ENCODE data around the gene AQP1. TPM values are rescaled to one million over a fixed set of nuclear protein-coding genes. Genes with fewer than 3 reads are reported as not detected.

The AQP1 gene
- total RNA-seq, 5 donors from 2014 or later (not counting 1 experiment from before 2014, with no cell fraction given): 0.13 to 1.9 (median 0.79) TPM

DNA sequence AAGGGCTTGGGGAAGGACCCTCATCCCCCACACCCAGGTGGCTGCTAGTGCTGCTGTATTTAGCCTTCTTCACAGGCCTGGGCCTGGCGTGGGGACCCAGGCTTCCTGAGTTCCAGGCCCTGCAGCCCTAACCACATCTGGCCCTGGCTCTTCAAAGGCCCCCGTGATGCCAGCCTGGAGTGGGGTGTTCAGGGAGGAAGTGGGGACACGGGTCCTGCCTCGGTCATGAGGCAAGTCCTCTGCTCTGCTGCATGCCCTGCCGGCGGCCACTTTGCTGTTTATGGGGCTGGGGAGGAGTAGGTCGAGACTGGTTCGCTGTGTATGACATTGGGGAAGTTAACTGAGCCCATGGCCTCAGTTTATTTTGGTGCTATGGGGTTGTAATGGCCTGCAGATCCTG lies 8.5 kb upstream of the AQP1 start:
- no peaks in the 10 kb centered on the region for H3K9me3 Mint-ChIP-seq
- no peaks in the 10 kb centered on the region for H3K4me1 ChIP-seq (ENCODE audit: control insufficient read depth in 1 of 2, extremely low read depth in 1 of 2, insufficient read depth in 2 of 2, low read length in 2 of 2)
- H3K9me3 ChIP-seq: no peaks in the 10 kb centered on the region
- no peak for ATAC-seq (replicated peaks in 1 of 4)
- no peaks in the 10 kb centered on the region for H3K36me3 Mint-ChIP-seq
- no peak overlapping the region for H3K27ac Mint-ChIP-seq
- ChIA-PET POLR2A (no interaction called here), CTCF (no interaction called here)
- H3K4me1 Mint-ChIP-seq: no peaks in the 10 kb centered on the region
- H3K27me3 ChIP-seq (replicated peaks in 1 of 2; ENCODE audit: control insufficient read depth in 2 of 2, extremely low read depth in 1 of 2, insufficient read depth in 2 of 2, low read length in 1 of 2): peaks cover 0 to 8% of the 10 kb centered on the region in 2 experiments
- DNase-seq: no peak
- H3K4me3 ChIP-seq (ENCODE audit: control insufficient read depth in 1 of 2, extremely low read depth in 1 of 2, low read length in 1 of 2): no peak overlapping the region
- H3K27ac ChIP-seq (ENCODE audit: low read length): no peak overlapping the region
- no peaks in the 10 kb centered on the region for H3K36me3 ChIP-seq (ENCODE audit: control insufficient read depth in 2 of 2, extremely low read depth in 1 of 2, insufficient read depth in 1 of 2, low read length in 1 of 2)
- WGBS (ENCODE audit: insufficient coverage): 68% methylated on average over 8 of the region's 8 CpGs
- H3K4me3 Mint-ChIP-seq: no peak overlapping the region
- no peaks in the 10 kb centered on the region for H3K27me3 Mint-ChIP-seq

DNA sequence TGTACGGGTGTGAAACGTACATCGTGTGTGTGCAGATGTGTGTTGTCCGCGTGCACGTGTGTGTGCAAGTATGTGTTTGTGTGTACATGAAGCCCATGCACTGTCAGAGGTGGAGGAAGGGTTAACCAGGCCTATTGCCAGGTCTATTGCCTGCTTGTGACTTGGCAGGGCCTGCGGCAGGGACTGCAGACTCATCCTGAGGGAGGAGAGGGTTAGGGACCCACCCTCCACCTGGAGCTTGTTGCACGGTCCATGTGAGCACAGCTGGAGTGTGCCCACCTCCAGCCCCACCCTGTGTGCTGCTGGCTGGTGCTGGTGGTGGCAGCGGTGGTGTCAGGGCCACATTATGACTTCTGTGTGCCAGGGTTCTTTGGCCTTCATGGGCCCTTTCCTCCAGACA lies 7.1 kb upstream of the AQP1 start:
- 100% methylated on average over 6 of the region's 9 CpGs for whole genome bisulfite sequencing (ENCODE audit: insufficient coverage)
- Histone ChIP-seq H3K27ac (ENCODE audit: low read length) (no peak overlapping the region), H3K27me3 (replicated peaks in 1 of 2; ENCODE audit: control insufficient read depth in 2 of 2, extremely low read depth in 1 of 2, insufficient read depth in 2 of 2, low read length in 1 of 2) (peaks cover 0 to 12% of the 10 kb centered on the region in 2 experiments), H3K4me1 (ENCODE audit: control insufficient read depth in 1 of 2, extremely low read depth in 1 of 2, insufficient read depth in 2 of 2, low read length in 2 of 2) (no peaks in the 10 kb centered on the region), H3K9me3 (no peaks in the 10 kb centered on the region), H3K36me3 (ENCODE audit: control insufficient read depth in 2 of 2, extremely low read depth in 1 of 2, insufficient read depth in 1 of 2, low read length in 1 of 2) (no peaks in the 10 kb centered on the region), H3K4me3 (ENCODE audit: control insufficient read depth in 1 of 2, extremely low read depth in 1 of 2, low read length in 1 of 2) (no peak overlapping the region)
- no peak overlapping the region for H3K4me3 Mint-ChIP-seq
- no peak overlapping the region for H3K27ac Mint-ChIP-seq
- no peaks in the 10 kb centered on the region for H3K36me3 Mint-ChIP-seq
- DNase-seq: no peak
- H3K4me1 Mint-ChIP-seq: no peaks in the 10 kb centered on the region
- CTCF ChIA-PET: no interaction called here
- H3K9me3 Mint-ChIP-seq: no peaks in the 10 kb centered on the region
- H3K27me3 Mint-ChIP-seq: no peaks in the 10 kb centered on the region
- no peak for ATAC-seq (replicated peaks in 1 of 4)
- POLR2A ChIA-PET: no interaction called here

DNA sequence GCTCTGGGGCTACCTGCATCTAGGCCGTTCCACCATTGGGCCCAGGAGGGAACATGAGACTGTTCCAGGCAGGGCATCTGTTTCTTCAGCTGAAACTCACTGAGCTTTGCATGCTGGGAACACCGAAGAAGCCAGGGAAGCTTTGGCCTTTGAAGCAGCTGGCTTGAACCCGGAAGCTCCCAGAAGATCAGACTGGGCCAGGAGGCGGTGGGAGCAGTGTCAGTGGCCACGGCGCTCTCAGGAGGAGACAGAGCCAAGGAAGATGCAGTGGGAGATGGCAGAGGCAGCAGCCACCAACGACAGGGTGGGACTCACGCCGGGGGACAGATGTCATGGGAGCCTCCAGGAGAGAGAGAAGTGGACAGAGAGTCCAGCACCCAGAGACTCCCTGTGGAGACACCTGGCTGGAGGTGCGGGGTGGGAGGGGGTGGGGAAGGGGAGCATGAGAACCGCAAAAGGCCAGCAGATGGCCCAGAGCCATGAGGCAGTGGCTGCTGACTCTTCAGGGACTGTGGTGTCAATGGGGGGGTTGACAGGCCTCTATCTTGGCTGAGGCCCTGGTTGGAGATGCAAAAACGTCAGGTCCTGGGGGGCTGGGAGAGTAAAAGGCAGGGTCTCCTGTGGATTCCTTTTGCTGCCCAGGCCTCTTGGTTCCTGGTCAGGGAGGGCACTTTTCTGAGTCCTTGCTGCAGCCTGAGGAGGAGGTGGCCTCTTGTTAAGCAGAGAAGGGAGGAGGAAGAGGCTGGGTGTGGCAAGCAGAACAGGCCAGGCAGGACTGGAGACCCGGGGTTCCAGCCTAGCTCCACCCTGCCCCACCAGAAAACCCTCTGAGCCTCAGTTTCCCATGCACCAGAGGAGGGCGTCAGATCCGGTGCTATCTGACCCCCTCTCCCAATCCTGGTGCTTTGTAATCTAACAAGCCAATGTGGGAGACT lies 6.3 kb upstream of the AQP1 start:
- DNase-seq (no peak), ATAC-seq (replicated peaks in 1 of 4) (no peak)
- H3K27me3 ChIP-seq (replicated peaks in 1 of 2; ENCODE audit: control insufficient read depth in 2 of 2, extremely low read depth in 1 of 2, insufficient read depth in 2 of 2, low read length in 1 of 2): peaks cover 0 to 14% of the 10 kb centered on the region in 2 experiments
- Mint-ChIP-seq H3K36me3 (no peaks in the 10 kb centered on the region), H3K4me3 (no peak overlapping the region), H3K4me1 (no peaks in the 10 kb centered on the region), H3K27me3 (no peaks in the 10 kb centered on the region), H3K9me3 (no peaks in the 10 kb centered on the region), H3K27ac (no peak overlapping the region)
- no peak overlapping the region for H3K4me3 ChIP-seq (ENCODE audit: control insufficient read depth in 1 of 2, extremely low read depth in 1 of 2, low read length in 1 of 2)
- no peaks in the 10 kb centered on the region for H3K9me3 ChIP-seq
- ChIA-PET POLR2A (no interaction called here), CTCF (no interaction called here)
- no peaks in the 10 kb centered on the region for H3K36me3 ChIP-seq (ENCODE audit: control insufficient read depth in 2 of 2, extremely low read depth in 1 of 2, insufficient read depth in 1 of 2, low read length in 1 of 2)
- WGBS (ENCODE audit: insufficient coverage): 92% methylated on average over 10 of the region's 15 CpGs
- H3K4me1 ChIP-seq (ENCODE audit: control insufficient read depth in 1 of 2, extremely low read depth in 1 of 2, insufficient read depth in 2 of 2, low read length in 2 of 2): no peaks in the 10 kb centered on the region
- no peak overlapping the region for H3K27ac ChIP-seq (ENCODE audit: low read length)

DNA sequence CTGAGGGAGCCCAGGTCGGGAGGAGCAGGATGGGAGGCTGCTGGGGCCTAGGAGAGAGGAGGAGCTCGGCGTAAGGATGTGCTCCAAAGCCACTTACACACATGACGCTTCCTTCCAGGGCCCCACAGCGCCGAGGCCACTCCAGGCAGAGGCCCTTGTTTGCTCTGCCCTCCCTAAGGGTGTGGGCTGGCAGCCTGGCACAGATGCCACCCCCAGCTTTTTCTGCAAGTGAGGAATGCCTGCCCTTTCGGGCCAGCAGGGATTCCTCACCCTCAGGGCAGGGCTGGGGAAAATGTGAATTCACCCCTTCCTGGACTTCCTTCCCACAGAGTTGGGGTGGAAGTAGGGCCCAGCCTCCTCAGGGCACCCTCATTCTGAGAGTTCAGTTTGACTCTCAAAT lies 5.6 kb upstream of the AQP1 start:
- no peak overlapping the region for H3K27ac Mint-ChIP-seq
- no peak for ATAC-seq (replicated peaks in 1 of 4)
- Histone ChIP-seq H3K4me3 (ENCODE audit: control insufficient read depth in 1 of 2, extremely low read depth in 1 of 2, low read length in 1 of 2) (no peak overlapping the region), H3K4me1 (ENCODE audit: control insufficient read depth in 1 of 2, extremely low read depth in 1 of 2, insufficient read depth in 2 of 2, low read length in 2 of 2) (no peaks in the 10 kb centered on the region), H3K27me3 (replicated peaks in 1 of 2; ENCODE audit: control insufficient read depth in 2 of 2, extremely low read depth in 1 of 2, insufficient read depth in 2 of 2, low read length in 1 of 2) (peaks cover 0 to 17% of the 10 kb centered on the region in 2 experiments), H3K36me3 (ENCODE audit: control insufficient read depth in 2 of 2, extremely low read depth in 1 of 2, insufficient read depth in 1 of 2, low read length in 1 of 2) (no peaks in the 10 kb centered on the region), H3K27ac (ENCODE audit: low read length) (no peak overlapping the region), H3K9me3 (no peaks in the 10 kb centered on the region)
- WGBS (ENCODE audit: insufficient coverage): 75% methylated on average over 2 of the region's 7 CpGs
- ChIA-PET POLR2A (no interaction called here), CTCF (no interaction called here)
- no peaks in the 10 kb centered on the region for H3K27me3 Mint-ChIP-seq
- H3K4me1 Mint-ChIP-seq: no peaks in the 10 kb centered on the region
- H3K36me3 Mint-ChIP-seq: no peaks in the 10 kb centered on the region
- H3K4me3 Mint-ChIP-seq: no peak overlapping the region
- H3K9me3 Mint-ChIP-seq: no peaks in the 10 kb centered on the region
- no peak for DNase-seq

DNA sequence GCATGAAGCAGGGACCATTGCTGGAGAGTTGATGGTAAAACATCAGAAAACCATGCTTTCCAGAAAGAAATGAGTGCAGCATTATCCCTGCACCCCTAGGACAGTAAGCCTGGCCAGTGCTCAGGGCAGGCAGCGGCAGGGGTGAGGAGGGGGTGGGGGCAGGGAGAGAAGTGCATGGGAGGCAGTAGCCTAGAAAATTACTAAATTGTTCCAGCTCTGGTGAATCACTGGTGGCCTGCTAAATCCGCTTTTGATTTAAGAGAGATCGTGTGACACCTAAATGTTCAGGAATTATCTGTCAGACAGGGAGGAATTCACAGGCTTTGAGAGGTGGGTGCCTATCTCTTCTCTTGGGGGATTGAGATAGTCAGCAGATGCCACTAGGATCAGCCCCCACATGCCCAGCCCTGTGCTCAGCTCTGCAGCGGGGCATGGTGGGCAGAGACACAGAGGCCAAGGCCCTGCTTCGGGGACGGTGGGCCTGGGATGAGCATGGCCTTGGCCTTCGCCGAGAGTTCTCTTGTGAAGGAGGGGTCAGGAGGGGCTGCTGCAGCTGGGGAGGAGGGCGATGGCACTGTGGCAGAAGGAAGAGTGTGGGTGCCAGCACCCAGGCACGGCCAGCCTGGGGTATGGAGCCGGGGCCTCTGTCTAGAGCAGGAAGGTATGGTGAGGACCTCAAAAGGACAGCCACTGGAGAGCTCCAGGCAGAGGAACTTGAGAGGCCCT lies 5.0 kb upstream of the AQP1 start:
- H3K36me3 ChIP-seq (ENCODE audit: control insufficient read depth in 2 of 2, extremely low read depth in 1 of 2, insufficient read depth in 1 of 2, low read length in 1 of 2): no peaks in the 10 kb centered on the region
- peaks cover 0 to 18% of the 10 kb centered on the region in 2 experiments for H3K27me3 ChIP-seq (replicated peaks in 1 of 2; ENCODE audit: control insufficient read depth in 2 of 2, extremely low read depth in 1 of 2, insufficient read depth in 2 of 2, low read length in 1 of 2)
- no peaks in the 10 kb centered on the region for H3K4me1 ChIP-seq (ENCODE audit: control insufficient read depth in 1 of 2, extremely low read depth in 1 of 2, insufficient read depth in 2 of 2, low read length in 2 of 2)
- Mint-ChIP-seq H3K36me3 (no peaks in the 10 kb centered on the region), H3K4me3 (no peak overlapping the region), H3K9me3 (no peaks in the 10 kb centered on the region), H3K27ac (no peak overlapping the region), H3K4me1 (no peaks in the 10 kb centered on the region), H3K27me3 (no peaks in the 10 kb centered on the region)
- ChIA-PET CTCF (no interaction called here), POLR2A (no interaction called here)
- H3K27ac ChIP-seq (ENCODE audit: low read length): no peak overlapping the region
- H3K4me3 ChIP-seq (ENCODE audit: control insufficient read depth in 1 of 2, extremely low read depth in 1 of 2, low read length in 1 of 2): no peak overlapping the region
- H3K9me3 ChIP-seq: no peaks in the 10 kb centered on the region
- DNase-seq: no peak
- no peak for ATAC-seq (replicated peaks in 1 of 4)
- WGBS (ENCODE audit: insufficient coverage): 89% methylated on average over 7 of the region's 11 CpGs

DNA sequence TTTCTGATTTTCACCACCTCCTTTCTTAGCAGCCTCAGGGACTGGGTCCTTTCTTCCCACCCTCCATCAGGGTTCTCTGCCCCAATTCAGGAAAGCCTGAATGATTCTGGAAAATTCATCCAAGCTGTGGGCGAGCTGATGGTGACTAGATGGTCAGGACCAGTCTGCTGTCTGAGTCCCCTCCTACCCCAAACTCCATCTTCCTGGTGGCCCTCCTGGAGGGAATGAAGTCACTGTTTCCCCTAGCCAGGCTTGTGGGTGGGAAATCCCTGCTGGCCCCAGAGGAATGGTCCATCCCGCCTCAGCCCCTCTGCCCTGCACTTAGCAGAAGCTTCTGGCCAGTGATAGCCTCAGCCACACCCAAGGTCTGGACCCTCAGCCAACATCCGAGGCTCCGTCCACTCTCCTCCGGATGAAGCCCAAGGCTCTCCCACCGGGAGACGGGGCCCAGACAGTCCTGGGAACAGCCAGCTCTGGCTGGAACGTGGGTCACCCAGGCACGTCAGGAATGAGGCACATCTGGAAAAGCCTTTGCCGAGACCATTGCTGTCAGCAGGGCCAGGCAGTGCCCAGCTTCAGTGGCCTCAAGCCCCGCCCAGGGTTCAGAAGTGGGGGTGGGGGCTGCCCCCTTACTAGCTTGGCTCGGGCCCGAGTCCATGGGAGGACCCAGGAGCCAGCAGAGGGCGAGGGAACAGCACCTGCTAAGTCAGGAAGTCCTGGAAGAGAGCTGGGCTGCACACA lies 4.0 kb upstream of the AQP1 start:
- Mint-ChIP-seq H3K4me1 (no peaks in the 10 kb centered on the region), H3K27me3 (no peaks in the 10 kb centered on the region), H3K4me3 (no peak overlapping the region), H3K27ac (no peak overlapping the region), H3K9me3 (no peaks in the 10 kb centered on the region), H3K36me3 (no peaks in the 10 kb centered on the region)
- no peak overlapping the region for H3K27ac ChIP-seq (ENCODE audit: low read length)
- no peaks in the 10 kb centered on the region for H3K36me3 ChIP-seq (ENCODE audit: control insufficient read depth in 2 of 2, extremely low read depth in 1 of 2, insufficient read depth in 1 of 2, low read length in 1 of 2)
- DNase-seq (no peak), ATAC-seq (replicated peaks in 1 of 4) (no peak)
- no peaks in the 10 kb centered on the region for H3K9me3 ChIP-seq
- WGBS (ENCODE audit: insufficient coverage): 66% methylated on average over 13 of the region's 14 CpGs
- peaks cover 0 to 21% of the 10 kb centered on the region in 2 experiments for H3K27me3 ChIP-seq (replicated peaks in 1 of 2; ENCODE audit: control insufficient read depth in 2 of 2, extremely low read depth in 1 of 2, insufficient read depth in 2 of 2, low read length in 1 of 2)
- no peak overlapping the region for H3K4me3 ChIP-seq (ENCODE audit: control insufficient read depth in 1 of 2, extremely low read depth in 1 of 2, low read length in 1 of 2)
- H3K4me1 ChIP-seq (ENCODE audit: control insufficient read depth in 1 of 2, extremely low read depth in 1 of 2, insufficient read depth in 2 of 2, low read length in 2 of 2): no peaks in the 10 kb centered on the region
- CTCF ChIA-PET: no interaction called here
- POLR2A ChIA-PET: no interaction called here
